ENCODE measurements around the gene UHRF2.

GRCh38 chr9:6433410-6433809, 20.4 kb downstream of the UHRF2 start:
- TF ChIP-seq CTCF (IDR thresholded peaks at IDR 0.05; ENCODE audit: low read length), result no peak
- TF ChIP-seq EZH2 (optimal IDR thresholded peaks at IDR 0.05; ENCODE audit: low read depth, low read length), result no peak
- TF ChIP-seq EZH2phosphoT487 (IDR thresholded peaks at IDR 0.05; ENCODE audit: low read length), result no peak

Data from MM.1S (cell line).